NOMO-1 treated with dmso at 0.1 percent for 144 hours (cell line): ENCODE measurements around the gene MALRD1.

Experiments used
- DNase-seq: peaks from one replicate; lab custom pipeline; 2025; ENCODE audit not compliant: unreplicated experiment; lab: John Stamatoyannopoulos, UW

Gene MALRD1

GRCh38 chr10:19048489-19048888, at the start of gene MALRD1:
Gene MALRD1 (plus strand): TSS chr10:19048801. CDS start chr10:19048939, 138 bp downstream.
- DNase-seq = no peak

GRCh38 chr10:19003341-19003740, 45.3 kb upstream of the MALRD1 start:
- DNase-seq = no peak

GRCh38 chr10:19012111-19012510, 36.5 kb upstream of the MALRD1 start:
- no peak for DNase-seq

GRCh38 chr10:19014034-19014433, 34.6 kb upstream of the MALRD1 start:
- DNase-seq = no peak

GRCh38 chr10:19014498-19014897, 34.1 kb upstream of the MALRD1 start:
- DNase-seq = no peak

- DNase-seq = no peak
Observed at GRCh38 chr10:19017116-19017890, 31.3 kb upstream of the MALRD1 start.

- DNase-seq = no peak
Observed at GRCh38 chr10:19021162-19021561, 27.4 kb upstream of the MALRD1 start.

- DNase-seq = no peak
Observed at GRCh38 chr10:19024611-19025010, 24.0 kb upstream of the MALRD1 start.

DNA sequence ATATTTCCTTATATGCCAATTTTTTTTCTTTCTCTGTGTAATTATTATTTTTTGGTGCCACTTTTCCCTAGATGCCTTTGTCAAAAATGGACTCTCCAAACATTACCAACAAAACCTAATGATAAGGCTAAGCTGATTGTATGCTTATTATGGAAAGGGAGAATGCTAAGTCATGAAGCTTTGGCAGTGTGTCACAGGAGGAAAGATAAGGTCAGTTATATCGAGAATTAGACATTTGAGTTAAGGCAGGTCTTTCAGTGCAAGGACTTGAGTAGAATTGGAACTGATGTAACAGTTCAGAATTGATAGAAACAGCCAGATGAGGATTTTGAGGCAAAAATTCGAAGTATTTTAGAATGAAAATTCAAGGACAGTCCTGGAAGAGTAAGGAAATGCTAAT, 16.8 kb upstream of the MALRD1 start:
- no peak for DNase-seq

DNA sequence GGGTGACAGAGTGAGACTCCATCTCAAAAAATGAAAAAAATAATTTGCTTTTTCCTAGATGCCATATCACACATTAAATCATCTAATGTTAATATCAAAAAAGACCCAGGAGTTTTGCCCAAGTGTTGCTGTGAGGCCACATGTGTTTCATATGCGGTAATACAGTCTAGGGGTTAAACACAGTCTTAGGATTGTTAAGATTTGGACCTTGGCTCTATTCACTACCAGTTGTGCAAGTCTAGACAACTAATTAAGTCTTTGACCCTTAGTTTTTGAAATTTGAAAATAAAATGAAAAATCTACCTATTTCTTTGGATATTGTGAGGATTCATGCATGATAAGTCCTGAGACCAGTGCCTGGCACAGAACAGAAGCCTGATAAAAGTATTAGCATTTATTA, 14.9 kb upstream of the MALRD1 start:
- no peak for DNase-seq

- DNase-seq = no peak
Observed at GRCh38 chr10:19041171-19041570, 7.4 kb upstream of the MALRD1 start.

DNA sequence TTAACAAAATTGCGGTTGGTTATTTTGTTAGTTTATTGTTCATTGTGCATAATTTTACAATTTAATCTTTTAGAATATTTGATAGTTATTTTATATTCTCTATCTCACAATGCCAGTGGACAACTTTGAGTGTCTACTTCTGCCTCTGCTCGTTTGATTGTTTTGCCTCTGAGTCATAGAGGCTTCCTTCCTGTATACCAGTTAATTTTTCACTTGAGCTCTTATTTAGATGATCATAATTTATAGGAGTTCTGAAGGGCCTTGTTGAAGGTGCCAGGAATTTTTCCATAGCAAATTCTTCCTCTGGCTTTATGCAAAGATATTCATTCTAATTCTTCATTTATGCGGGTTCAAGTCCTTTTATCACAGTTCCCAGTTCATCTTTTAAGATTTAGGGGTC, 5.2 kb upstream of the MALRD1 start:
- no peak for DNase-seq

DNA sequence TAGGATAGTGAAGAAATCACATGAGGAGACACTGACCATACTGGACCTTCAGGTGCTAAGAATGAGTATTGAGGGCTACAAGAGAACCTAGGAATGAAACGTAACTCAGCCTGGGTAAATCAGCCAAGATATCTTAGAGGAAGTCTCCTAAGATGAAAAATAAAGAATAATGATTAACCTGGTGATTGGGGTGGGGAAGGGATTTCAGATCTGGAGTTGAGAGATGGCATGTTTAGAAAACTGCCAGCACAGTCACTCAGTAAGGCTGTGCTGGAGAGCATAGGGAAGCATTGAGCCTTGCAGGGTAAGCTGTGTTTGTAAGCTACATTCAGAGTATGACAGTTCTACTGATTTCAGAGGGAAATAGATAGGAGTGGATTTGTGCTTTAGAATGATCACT, 1.9 kb upstream of the MALRD1 start:
- DNase-seq = no peak

- DNase-seq = no peak
Observed at GRCh38 chr10:19048891-19049290, 290 bp downstream of the MALRD1 start.

DNA sequence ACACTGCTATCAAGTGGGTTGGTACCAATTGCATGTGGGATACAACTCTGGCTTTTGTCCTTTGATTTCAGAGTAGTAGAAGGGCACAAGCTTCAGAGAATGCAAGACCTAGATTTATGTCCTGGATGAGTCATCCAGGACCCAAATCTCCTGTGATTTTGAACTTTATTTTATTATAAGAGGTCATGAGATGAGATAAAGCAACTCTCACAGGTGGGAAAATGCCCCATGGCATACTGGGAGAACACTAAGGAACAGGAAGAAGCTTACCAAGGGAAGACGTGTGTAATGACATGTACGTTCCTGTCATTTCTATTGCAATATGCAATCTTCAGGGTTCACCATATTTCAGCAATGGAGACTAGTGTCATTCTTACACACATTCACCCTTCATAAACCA, 966 bp downstream of the MALRD1 start:
- no peak for DNase-seq

DNA sequence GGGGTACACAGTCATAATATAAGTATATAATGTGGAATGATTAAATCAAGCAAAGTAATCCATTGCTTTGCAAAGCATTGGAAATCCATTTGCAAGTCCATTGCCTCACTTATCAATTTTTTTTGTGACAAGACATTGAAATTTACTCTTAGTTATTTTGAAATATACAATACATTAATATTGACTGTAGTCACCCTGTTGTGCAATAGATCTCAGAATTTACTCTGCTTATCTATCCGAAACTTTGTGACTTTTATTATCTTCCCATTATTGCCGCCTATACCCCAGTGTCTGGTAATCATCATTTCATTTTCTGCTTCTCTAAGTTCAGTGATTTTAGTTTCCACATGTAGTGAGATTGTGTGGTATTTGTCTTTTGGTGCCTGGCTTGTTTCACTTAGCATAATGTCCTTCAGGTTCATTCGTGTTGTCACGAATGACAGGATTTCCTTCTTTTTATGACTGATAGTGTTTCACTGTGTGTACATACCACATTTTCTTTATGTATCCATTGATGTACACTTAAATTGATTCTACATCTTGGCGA, 5.8 kb downstream of the MALRD1 start:
- no peak for DNase-seq

DNA sequence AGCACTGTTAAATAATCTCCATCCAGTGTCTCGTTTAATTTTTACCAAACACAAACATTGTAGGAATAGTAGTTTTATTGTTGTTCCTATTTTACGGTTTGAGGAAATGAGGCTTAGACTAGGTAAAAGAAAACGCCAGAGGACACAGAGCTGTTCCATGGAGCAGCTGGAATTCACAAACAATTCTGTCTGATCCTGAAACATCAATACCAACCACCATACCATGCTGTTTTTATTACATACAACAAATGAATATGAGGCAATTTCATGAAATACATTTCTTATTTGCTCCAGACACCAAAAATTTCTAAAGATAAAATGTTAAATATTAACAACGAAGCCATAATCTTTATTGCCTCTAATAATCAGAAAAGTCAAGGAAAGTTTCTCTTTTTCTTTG, 9.4 kb downstream of the MALRD1 start:
- DNase-seq = no peak

DNA sequence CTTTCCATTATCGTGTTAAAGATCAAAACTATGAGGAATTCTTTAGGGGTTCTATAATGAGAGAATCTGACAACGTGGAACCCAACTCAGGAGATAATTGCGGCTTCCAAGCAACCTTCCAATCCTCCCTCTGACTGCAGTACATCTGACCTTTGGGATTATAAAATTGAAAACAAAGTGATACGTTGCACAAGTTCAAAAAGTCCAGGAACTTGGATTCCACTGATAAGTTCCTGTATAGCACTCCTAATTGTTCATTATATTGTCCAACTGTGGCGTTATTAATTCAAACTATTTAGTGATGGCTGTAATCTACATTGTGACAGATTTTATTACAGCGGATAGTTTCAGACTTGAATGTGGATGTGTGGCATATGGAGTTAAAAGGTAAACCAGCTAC, 15.4 kb downstream of the MALRD1 start:
- DNase-seq = no peak

DNA sequence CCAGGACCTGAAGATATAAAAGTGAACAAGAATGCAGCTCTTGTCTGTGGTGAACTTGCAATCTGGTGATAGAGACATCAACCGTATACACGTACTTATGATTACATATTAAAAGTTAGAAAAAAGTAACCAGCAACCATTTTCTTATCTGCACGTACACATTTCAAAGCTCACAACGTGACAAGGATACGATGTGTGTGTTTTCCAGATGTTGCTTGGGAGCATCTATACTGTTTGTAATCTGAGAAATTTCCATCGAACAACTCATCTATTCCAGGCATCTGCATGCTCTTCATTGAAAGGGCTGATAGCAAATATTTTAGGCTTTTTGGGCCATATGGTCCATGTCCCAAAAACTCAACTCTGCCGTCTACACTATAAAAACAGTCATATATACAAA, 23.3 kb downstream of the MALRD1 start:
- no peak for DNase-seq

- no peak for DNase-seq
Observed at GRCh38 chr10:19077276-19077675, 28.7 kb downstream of the MALRD1 start.

- DNase-seq = no peak
Observed at GRCh38 chr10:19096501-19097073, 48.0 kb downstream of the MALRD1 start.

DNA sequence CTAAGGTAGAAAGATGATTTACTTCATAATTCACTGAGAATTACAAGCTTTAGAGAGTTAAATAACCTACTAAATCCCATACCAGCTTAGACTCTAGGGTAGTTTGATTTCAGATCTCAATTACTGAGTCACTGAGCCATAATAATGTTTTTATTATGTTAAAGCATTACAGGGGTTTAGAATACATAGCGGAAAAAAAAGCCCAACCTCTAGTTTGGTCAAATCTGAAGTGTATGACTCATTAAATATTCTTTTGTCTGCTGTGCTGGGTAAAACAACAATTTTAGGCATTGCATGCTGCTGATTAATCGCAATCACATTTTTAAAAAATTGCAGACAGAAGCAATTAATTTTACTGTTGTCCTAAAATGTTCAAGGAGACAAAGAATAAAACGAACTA, 48.5 kb downstream of the MALRD1 start:
- DNase-seq = no peak

GRCh38 chr10:19098803-19099202, 50.2 kb downstream of the MALRD1 start:
- no peak for DNase-seq
